ENCODE data around the gene WTIP. TPM values are rescaled to one million over a fixed set of nuclear protein-coding genes. Genes with fewer than 3 reads are reported as not detected.

WTIP gene
- total and polyA plus RNA-seq, 2 donors (not counting 3 experiments of a cell fraction or from before 2014, with no cell fraction given), result 22.4 to 25.7 TPM

DNA sequence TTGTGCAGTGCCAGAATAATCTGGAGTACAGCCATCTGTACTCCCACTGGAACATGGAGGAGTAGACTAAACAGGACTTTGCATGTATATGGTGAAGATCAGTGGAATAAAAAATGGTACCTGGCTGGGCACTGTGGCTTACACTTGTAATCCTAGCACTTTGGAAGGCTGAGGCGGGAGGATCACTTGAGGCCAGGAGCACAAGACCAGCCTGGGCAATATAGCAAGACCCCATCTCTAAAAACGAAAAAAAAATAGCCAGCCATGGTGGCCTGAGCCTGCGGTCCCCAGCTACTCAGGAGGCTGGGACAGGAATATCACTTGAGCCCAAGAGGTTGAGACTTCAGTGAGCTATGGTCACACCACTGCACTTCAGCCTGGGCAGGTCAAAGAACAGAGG is 33.4 kb upstream of the WTIP start:
- H3K79me2 ChIP-seq (ENCODE audit: control insufficient read depth, insufficient read depth, low read length), result peaks cover 11% of the 10 kb centered on the region
- H3K9me1 ChIP-seq (replicated peaks; ENCODE audit: control insufficient read depth, extremely low read depth, insufficient read depth, low read length), result no peaks in the 10 kb centered on the region
- H3K9ac ChIP-seq (replicated peaks; ENCODE audit: extremely low read depth, insufficient read depth, low read length), result no peak overlapping the region
- H3K9me3 ChIP-seq (replicated peaks; ENCODE audit: control insufficient read depth, insufficient read depth, low read length), result no peaks in the 10 kb centered on the region
- intact Hi-C loops (cut with micrococcal nuclease) (no loop called here), dilution Hi-C loops (cut with MboI; ENCODE audit: extremely low pct_ligation_motif_present, low sequenced_read_pairs) (no loop called here)
- H3K4me3 ChIP-seq (replicated peaks in 1 of 3; ENCODE audit: insufficient read depth in 1 of 3, low read depth in 1 of 3, low read length in 3 of 3), result no peak overlapping the region
- TF ChIP-seq, protein P1, sequence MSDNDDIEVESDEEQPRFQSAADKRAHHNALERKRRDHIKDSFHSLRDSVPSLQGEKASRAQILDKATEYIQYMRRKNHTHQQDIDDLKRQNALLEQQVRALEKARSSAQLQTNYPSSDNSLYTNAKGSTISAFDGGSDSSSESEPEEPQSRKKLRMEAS (IDR thresholded peaks at IDR 0.05; ENCODE audit: insufficient read depth, insufficient read length), result no peak
- TF ChIP-seq GATA2 (IDR thresholded peaks at IDR 0.05; ENCODE audit: insufficient read depth, insufficient read length, low read depth, low read length) (no peak), FOS (IDR thresholded peaks at IDR 0.05; ENCODE audit: borderline replicate concordance, insufficient read depth, low read length) (no peak), EZH2 (IDR thresholded peaks at IDR 0.05; ENCODE audit: borderline replicate concordance, low read depth, low read length, severe bottlenecking) (no peak), POLR2A (IDR thresholded peaks at IDR 0.05; ENCODE audit: low read depth, low read length) (no peak)
- H3K27ac ChIP-seq (ENCODE audit: insufficient read depth, low read depth, low read length), result no peak overlapping the region
- no peak overlapping the region for H3K4me2 ChIP-seq (ENCODE audit: insufficient read depth, low read length)
- no peaks in the 10 kb centered on the region for H4K20me1 ChIP-seq (replicated peaks; ENCODE audit: control insufficient read depth, extremely low read depth, insufficient read depth, low read length)
- H3K36me3 ChIP-seq (ENCODE audit: control insufficient read depth in 2 of 2, extremely low read depth in 1 of 2, insufficient read depth in 2 of 2, low read length in 2 of 2), result peaks cover 27 to 30% of the 10 kb centered on the region in 2 experiments
- no TSS peak for BruUV-seq (replicated peaks)
- DNase-seq (ENCODE audit: low read depth, low spot score) (no peak), FAIRE-seq (no peak)
- ChIA-PET CTCF (no interaction called here), POLR2A (no interaction called here)
- H3K4me1 ChIP-seq (ENCODE audit: control insufficient read depth, extremely low read depth, insufficient read depth, low read length), result no peaks in the 10 kb centered on the region
- no peak overlapping the region for H2AFZ ChIP-seq (ENCODE audit: low read depth, low read length)
- H3K27me3 ChIP-seq (ENCODE audit: control insufficient read depth in 2 of 2, insufficient read depth in 2 of 2, low read length in 2 of 2), result no peaks in the 10 kb centered on the region

DNA sequence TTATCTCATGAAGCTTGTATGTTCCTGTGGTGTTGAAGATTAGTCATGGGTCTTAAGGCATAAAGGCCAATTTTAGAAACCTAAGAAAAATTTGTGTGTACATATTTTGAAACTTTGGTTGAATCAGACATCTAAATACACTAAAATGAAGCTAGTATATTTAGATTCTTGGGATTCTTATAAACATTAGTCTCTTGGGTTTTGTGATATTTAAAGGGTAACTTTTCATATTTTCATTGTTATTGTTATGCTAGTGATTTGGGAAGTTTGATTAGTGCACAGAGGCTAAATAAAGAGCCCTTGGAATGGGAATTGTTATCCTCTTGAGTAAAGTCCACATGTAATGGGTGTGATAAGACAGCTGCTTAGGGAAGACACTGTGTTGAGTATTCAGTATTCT is 28.8 kb upstream of the WTIP start:
- no peak for FAIRE-seq
- peaks cover 25% of the 10 kb centered on the region for H3K79me2 ChIP-seq (ENCODE audit: control insufficient read depth, insufficient read depth, low read length)
- H3K4me1 ChIP-seq (ENCODE audit: control insufficient read depth, extremely low read depth, insufficient read depth, low read length), result no peaks in the 10 kb centered on the region
- intact Hi-C loops (cut with micrococcal nuclease), result no loop called here
- H3K27ac ChIP-seq (ENCODE audit: insufficient read depth, low read depth, low read length), result no peak overlapping the region
- ChIA-PET POLR2A (no interaction called here), CTCF (interaction anchor here (0.7 to 2.0 kb wide), 6 partner anchors 8 to 40 kb away, joined by 3 to 5 read pairs (median 4); partner anchors contain the start of gene UBA2)
- no peak overlapping the region for H3K4me2 ChIP-seq (ENCODE audit: insufficient read depth, low read length)
- no peaks in the 10 kb centered on the region for H3K9me1 ChIP-seq (replicated peaks; ENCODE audit: control insufficient read depth, extremely low read depth, insufficient read depth, low read length)
- H3K4me3 ChIP-seq (replicated peaks in 1 of 3; ENCODE audit: insufficient read depth in 1 of 3, low read depth in 1 of 3, low read length in 3 of 3), result no peak overlapping the region
- H3K9ac ChIP-seq (replicated peaks; ENCODE audit: extremely low read depth, insufficient read depth, low read length), result no peak overlapping the region
- H2AFZ ChIP-seq (ENCODE audit: low read depth, low read length), result no peak overlapping the region
- TF ChIP-seq GATA2 (IDR thresholded peaks at IDR 0.05; ENCODE audit: insufficient read depth, insufficient read length, low read depth, low read length) (no peak), POLR2A (IDR thresholded peaks at IDR 0.05; ENCODE audit: low read depth, low read length) (no peak), JUN (IDR thresholded peaks at IDR 0.05; ENCODE audit: borderline replicate concordance, insufficient read depth, insufficient read length, low read depth) (no peak), MYC (IDR thresholded peaks at IDR 0.05; ENCODE audit: low read depth, low read length) (no peak), FOS (IDR thresholded peaks at IDR 0.05; ENCODE audit: borderline replicate concordance, insufficient read depth, low read length) (no peak), EZH2 (IDR thresholded peaks at IDR 0.05; ENCODE audit: borderline replicate concordance, low read depth, low read length, severe bottlenecking) (no peak), POLR2AphosphoS5 (IDR thresholded peaks at IDR 0.05; ENCODE audit: insufficient read depth, low read depth, low read length) (no peak)
- TF ChIP-seq, protein P1 (IDR thresholded peaks at IDR 0.05; ENCODE audit: insufficient read depth, insufficient read length), result no peak
- TF ChIP-seq, protein P2, sequence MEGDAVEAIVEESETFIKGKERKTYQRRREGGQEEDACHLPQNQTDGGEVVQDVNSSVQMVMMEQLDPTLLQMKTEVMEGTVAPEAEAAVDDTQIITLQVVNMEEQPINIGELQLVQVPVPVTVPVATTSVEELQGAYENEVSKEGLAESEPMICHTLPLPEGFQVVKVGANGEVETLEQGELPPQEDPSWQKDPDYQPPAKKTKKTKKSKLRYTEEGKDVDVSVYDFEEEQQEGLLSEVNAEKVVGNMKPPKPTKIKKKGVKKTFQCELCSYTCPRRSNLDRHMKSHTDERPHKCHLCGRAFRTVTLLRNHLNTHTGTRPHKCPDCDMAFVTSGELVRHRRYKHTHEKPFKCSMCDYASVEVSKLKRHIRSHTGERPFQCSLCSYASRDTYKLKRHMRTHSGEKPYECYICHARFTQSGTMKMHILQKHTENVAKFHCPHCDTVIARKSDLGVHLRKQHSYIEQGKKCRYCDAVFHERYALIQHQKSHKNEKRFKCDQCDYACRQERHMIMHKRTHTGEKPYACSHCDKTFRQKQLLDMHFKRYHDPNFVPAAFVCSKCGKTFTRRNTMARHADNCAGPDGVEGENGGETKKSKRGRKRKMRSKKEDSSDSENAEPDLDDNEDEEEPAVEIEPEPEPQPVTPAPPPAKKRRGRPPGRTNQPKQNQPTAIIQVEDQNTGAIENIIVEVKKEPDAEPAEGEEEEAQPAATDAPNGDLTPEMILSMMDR (IDR thresholded peaks at IDR 0.05; ENCODE audit: extremely low read depth in 1 of 2, insufficient read depth in 1 of 2, low read depth in 1 of 2, low read length in 2 of 2), result no peak
- no peaks in the 10 kb centered on the region for H4K20me1 ChIP-seq (replicated peaks; ENCODE audit: control insufficient read depth, extremely low read depth, insufficient read depth, low read length)
- dilution Hi-C loops (cut with MboI; ENCODE audit: extremely low pct_ligation_motif_present, low sequenced_read_pairs), result no loop called here
- DNase-seq (ENCODE audit: low read depth, low spot score), result no peak
- BruUV-seq (replicated peaks), result no TSS peak
- H3K9me3 ChIP-seq (replicated peaks; ENCODE audit: control insufficient read depth, insufficient read depth, low read length), result no peaks in the 10 kb centered on the region
- peaks cover 16 to 23% of the 10 kb centered on the region in 2 experiments for H3K36me3 ChIP-seq (ENCODE audit: control insufficient read depth in 2 of 2, extremely low read depth in 1 of 2, insufficient read depth in 2 of 2, low read length in 2 of 2)
- no peaks in the 10 kb centered on the region for H3K27me3 ChIP-seq (ENCODE audit: control insufficient read depth in 2 of 2, insufficient read depth in 2 of 2, low read length in 2 of 2)

All from endothelial cell of umbilical vein (primary cell).